ENCODE measurements around the gene KBTBD2.
A peak's percentile ranks its signal among the peaks of the same experiment; 100 is the strongest.
"Not testable (repeated sequence)": the region's sequence is repeated elsewhere in the genome, so short reads cannot be mapped to it uniquely, and the experiment has no call there.

The KBTBD2 gene

GRCh38 chr7:32891043-32891799 is at the start of gene KBTBD2:
TSS of gene KBTBD2 (minus strand) at chr7:32891760. CDS start at chr7:32879604, 12,156 bp downstream.
- DNase-seq: peak; percentile 60 to 63

GRCh38 chr7:32941181-32941580 is 49.6 kb upstream of the KBTBD2 start:
- DNase-seq: no peak

GRCh38 chr7:32937344-32938174 is 46.0 kb upstream of the KBTBD2 start:
- DNase-seq: no peak

DNA sequence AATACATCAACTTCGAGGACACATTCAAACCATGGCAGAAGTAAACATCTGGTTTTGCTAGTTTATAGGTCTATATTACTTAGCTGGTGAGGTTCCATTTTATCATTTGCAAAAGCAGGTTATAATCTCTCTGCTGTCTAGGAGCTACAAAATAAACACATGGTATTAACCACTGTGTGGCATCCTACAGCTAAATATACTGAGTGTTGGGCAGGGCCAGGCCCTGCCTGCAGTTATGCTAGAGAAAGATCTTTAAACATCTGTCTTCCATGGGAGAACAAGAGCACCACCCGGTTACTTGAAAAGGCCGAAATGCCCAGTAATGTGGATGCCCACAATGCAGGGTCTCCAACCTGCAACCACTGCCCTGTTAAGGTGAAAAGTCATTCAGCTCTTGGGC is 45.1 kb upstream of the KBTBD2 start:
- no peak for DNase-seq

- no peak for DNase-seq
Measured at GRCh38 chr7:32935558-32935957, 44.0 kb upstream of the KBTBD2 start.

DNA sequence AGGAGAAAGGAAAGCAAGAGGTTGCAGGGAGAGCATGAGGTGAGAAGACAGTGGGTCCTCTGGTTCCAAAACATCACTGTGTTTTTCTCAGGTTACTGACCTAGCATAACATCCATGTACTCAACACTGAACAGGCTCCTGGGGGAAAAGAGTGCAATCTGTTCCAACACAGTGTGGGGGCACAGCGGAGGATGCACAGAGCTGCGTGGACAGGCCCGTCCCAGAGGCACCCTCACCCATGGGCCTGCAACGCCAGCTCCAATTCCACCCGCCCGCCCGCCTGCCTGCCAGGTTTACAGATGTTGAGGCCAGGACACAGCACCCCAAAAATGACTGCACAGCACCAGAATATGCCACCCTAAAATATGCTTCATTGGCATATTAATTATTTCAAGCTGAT is 38.8 kb upstream of the KBTBD2 start:
- no peak for DNase-seq

- no peak for DNase-seq
Measured at GRCh38 chr7:32929430-32930143, 38.0 kb upstream of the KBTBD2 start.

GRCh38 chr7:32928785-32929298 is 37.3 kb upstream of the KBTBD2 start:
- no peak for DNase-seq

DNA sequence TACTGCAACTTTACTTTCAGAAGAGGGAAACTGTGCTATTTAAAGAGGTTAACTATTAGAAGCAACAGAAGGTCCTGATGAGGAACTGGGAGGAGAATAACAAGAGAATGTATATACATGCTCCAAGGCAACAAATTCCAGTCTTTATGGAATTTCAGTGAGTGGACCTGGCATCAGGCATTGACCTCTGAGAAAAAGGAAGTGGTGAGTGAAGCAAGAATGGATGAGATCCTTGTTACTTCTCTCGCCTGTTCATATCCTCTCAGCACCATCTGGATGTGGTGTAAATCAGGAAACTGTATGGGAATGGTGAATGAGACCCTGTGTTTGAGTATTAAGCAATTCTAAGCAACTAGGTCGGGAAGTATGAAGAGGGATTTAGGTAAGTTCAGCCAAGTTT is 30.3 kb upstream of the KBTBD2 start:
- no peak for DNase-seq

- DNase-seq: not testable (repeated sequence)
Measured at GRCh38 chr7:32916994-32917393, 25.4 kb upstream of the KBTBD2 start.

- DNase-seq: no peak
Measured at GRCh38 chr7:32916006-32916405, 24.4 kb upstream of the KBTBD2 start.

DNA sequence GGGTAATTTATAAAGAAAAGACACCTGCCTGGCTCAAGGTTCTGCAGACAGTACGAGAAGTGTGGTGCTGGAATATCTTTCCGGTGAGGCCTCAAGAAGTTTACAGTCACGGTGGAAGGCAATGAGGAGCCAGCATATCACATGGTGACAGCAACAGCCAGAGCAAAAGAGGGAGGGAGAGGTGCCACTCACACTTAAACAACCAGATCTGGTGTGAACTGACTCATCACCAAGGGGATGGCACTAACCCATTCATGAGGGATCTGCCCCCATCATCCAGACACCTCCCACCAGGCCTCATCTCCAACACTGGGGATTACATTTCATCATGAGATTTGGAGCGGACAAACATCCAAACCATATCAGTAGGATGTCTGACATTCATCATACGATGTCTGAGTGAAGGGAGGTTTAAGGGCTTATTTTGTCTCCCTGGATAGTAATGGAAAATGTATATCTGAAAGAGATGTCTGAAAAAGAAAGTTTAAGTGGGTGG is 23.5 kb upstream of the KBTBD2 start:
- DNase-seq: no peak

DNA sequence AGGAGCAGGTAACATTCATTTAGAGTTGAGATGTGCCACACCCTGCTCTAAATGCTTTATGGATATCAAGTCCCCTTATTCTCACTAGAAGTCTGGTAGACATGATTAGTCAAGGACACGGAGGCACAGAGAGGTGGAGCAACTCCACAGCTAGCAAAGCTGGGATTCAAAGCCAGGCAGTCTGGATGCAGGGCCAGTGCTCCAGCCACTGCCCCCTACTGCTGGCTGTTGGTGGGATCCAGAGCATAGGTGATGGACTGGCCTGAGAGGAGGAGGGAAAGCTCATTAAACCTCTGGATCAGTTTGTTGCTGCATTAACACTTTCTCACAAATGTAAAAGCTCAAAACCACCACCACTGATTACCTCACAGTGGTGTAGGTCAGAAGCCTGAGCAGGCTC is 22.6 kb upstream of the KBTBD2 start:
- no peak for DNase-seq

GRCh38 chr7:32910195-32910594 is 18.6 kb upstream of the KBTBD2 start:
- no peak for DNase-seq

DNA sequence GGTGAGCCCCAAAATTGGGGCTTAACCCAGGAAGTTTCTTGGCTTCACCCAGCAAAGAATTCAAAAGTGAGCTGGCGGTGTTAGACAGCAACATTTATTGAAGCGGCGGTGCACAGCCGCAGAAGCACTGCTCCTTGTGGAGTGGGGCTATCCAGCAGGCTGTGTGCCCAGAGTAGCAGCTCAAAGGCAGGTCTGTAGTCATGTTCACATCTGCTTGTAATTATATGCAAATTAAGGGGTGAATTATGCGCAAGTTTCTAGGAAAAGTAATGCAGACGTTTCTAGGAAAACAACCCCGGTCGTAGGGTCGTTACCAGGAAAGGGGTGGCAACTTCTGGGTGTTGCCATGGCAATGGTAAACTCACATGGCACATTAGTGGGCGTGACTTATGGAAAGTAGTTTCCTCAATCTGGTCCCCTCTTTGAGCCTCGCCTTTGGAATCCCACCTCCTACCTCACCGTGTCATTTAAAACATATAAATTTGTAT is 13.7 kb upstream of the KBTBD2 start:
- DNase-seq: peak; percentile 44 to 57

DNA sequence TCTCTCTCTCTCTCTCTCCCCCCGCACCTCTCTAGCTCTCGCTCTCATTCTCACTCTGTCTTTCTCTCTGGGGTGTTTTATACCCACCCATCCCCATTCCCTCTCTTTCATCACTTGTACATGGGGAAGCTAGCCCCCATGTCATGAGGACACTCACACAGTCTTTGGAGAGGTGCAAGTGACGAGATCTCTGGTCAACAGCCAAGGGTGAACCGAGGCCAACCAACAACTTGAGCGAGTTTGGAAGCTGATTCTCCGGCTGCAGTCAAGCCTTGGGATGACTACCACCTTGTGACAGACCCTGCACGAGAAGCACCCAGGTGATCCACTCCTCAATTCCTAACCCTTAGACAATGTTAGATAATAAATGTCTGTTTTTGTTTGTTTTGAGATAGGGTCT is 10.1 kb upstream of the KBTBD2 start:
- DNase-seq: no peak

GRCh38 chr7:32900433-32900995 is 9.0 kb upstream of the KBTBD2 start:
- no peak for DNase-seq

DNA sequence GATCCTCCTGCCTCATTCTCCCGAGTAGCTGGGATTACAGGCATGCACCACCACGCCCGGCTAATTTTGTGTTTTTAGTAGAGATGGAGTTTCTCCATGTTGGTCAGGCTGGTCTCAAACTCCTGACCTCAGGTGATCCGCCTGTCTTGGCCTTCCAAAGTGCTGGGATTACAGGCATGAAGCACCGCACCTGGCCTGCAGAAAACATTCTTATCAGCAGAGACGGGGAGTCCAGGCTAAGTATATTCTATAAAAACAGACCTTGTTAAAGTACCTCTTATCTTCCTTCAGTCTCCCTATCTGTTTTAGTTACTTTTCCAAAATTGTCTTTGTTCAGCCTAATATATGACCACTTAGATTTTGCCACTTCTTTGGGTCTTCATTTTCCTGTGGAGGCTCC is 5.8 kb upstream of the KBTBD2 start:
- not testable (repeated sequence) for DNase-seq

GRCh38 chr7:32896564-32897347 is 5.2 kb upstream of the KBTBD2 start:
- DNase-seq: no peak

DNA sequence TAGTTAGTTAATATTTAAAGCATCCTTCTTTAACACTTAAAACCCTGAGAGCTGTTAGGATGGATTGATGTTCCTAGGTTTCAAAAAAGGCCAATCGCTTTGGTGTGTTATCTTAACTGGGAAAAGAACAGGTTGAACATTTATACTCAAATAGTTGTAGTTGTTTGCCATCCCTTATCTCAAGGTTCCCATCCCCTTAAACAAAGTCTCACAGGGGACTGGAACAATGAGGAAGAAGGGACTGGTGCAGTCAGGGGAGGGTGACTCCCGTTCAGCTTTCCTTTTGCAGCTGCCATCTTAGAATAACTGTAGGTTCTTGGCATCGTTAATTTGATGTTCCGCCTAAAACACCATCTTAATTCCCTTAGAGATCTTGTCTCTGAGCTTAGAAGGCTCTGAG is 2.6 kb upstream of the KBTBD2 start:
- no peak for DNase-seq

- no peak for DNase-seq
Measured at GRCh38 chr7:32893722-32894121, 2.2 kb upstream of the KBTBD2 start.

DNA sequence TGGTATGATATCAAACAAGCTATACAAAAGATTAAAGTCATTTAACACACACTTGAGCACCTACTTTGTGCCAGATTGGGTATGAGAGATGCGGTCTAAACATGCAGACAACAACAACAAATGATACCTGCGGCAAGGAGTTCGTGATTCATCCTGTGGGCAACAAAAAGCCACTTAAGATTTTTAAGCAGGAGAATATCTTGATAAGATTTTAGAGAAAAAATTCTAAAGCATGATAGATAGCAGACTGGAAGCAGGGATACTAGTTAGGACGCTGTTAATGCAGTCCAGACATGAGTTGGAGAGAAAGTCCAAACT is 1.6 kb upstream of the KBTBD2 start:
- DNase-seq: no peak
